Breast epithelium (tissue), 4 donors: ENCODE measurements around the gene OSTN. TPM values are rescaled to one million over a fixed set of nuclear protein-coding genes. Genes with fewer than 3 reads are reported as not detected.

Experiments used
- DNase-seq, 2 donors: peaks; one replicate each; pipeline ENCODE4 v3.0.0-alpha.2; 2019; ENCODE audit warnings: low spot score in 2 of 2
- H3K27ac ChIP-seq, 2 donors: fragments of 200-600 bp; sonication (generic) in 1 of 2; one replicate each; pipeline ENCODE4 v1.5.1; 2016 to 2019; ENCODE audit warnings: mild to moderate bottlenecking in 1 of 2
- H3K27me3 ChIP-seq, 2 donors: fragments of 200-600 bp; sonication (generic) in 1 of 2; one replicate each; pipeline versions ENCODE4 v1.5.1 to v1.6.0; 2017 to 2019; ENCODE audit warnings: control low read depth in 1 of 2, mild to moderate bottlenecking in 1 of 2
- H3K36me3 ChIP-seq: fragments of 200-600 bp; one replicate; pipeline ENCODE4 v1.5.1; 2019
- H3K4me1 ChIP-seq, 2 donors: fragments of 200-600 bp; sonication (generic); one replicate each; pipeline ENCODE4 v1.5.1; 2016 to 2019; ENCODE audit warnings: control low read depth in 1 of 2
- H3K4me3 ChIP-seq, 3 donors: fragments of 200-600 bp; sonication (generic); 1 replicate in 2 of 3; 2 replicates in 1 of 3; pipeline ENCODE4 v1.5.1; 2016 to 2019; ENCODE audit warnings: mild to moderate bottlenecking in 3 of 3, moderate library complexity in 2 of 3
- H3K9me3 ChIP-seq, 2 donors: fragments of 200-600 bp; sonication (generic) in 1 of 2; one replicate each; pipeline ENCODE4 v1.5.1; 2016 to 2019; ENCODE audit warnings: control low read depth in 1 of 2
- POLR2A ChIP-seq: fragments of 450-650 bp; IDR thresholded peaks from one replicate; pipeline ENCODE4 v1.6.1; 2016; ENCODE audit warnings: antibody characterized with exemption, mild to moderate bottlenecking, moderate library complexity
- POLR2AphosphoS5 ChIP-seq, 3 donors: sonication (generic); formaldehyde crosslinking; IDR thresholded peaks; one replicate each; pipeline ENCODE4 v1.6.1; 2017; ENCODE audit warnings: antibody characterized with exemption in 3 of 3
- intact Hi-C: fragments of 100-400 bp; cut with DNase I; formaldehyde crosslinking; loops from one replicate; pipeline ENCODE4 v1.15.1; 2023; ENCODE audit warnings: low total_unique reads
- total RNA-seq, 3 donors: library from RNA; depleted of rRNA; stranded (reverse); fragments of >200 nt; gene quantifications; one replicate each; pipeline ENCODE4 v1.1.0, GENCODE V29; 2016
- TF ChIP-seq, protein P1 (sequence below), 3 donors: fragments of 450-650 bp; IDR thresholded peaks; one replicate each; pipeline ENCODE4 v1.5.1; 2016 to 2017; ENCODE audit warnings: antibody characterized with exemption in 3 of 3, mild to moderate bottlenecking in 3 of 3, moderate library complexity in 3 of 3

Gene OSTN
- total RNA-seq, 3 donors from 2014 or later: 2.5 TPM; not detected in 2

DNA sequence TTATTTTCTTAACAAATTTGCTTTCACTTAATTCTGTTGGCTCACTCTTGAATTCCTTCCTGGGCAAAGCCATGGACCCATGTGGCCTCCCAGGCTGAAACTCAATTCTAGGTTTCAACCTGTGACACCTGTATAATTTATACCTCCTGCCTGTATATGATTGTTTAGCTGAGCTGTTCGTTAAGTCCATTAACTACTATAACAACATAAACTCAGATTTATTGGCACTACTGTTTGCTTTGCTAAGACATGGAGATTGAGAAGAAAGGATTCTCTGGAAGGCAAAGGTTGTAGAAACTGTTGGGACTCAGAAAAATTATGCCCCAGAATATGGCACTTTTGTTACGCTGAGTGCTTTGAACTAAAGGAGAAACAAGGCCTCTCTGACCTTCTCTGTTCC is 103.4 kb downstream of the OSTN start:
- TF ChIP-seq POLR2A (no peak), POLR2AphosphoS5 (IDR thresholded peaks at IDR 0.05) (no peak)
- TF ChIP-seq, protein P1, sequence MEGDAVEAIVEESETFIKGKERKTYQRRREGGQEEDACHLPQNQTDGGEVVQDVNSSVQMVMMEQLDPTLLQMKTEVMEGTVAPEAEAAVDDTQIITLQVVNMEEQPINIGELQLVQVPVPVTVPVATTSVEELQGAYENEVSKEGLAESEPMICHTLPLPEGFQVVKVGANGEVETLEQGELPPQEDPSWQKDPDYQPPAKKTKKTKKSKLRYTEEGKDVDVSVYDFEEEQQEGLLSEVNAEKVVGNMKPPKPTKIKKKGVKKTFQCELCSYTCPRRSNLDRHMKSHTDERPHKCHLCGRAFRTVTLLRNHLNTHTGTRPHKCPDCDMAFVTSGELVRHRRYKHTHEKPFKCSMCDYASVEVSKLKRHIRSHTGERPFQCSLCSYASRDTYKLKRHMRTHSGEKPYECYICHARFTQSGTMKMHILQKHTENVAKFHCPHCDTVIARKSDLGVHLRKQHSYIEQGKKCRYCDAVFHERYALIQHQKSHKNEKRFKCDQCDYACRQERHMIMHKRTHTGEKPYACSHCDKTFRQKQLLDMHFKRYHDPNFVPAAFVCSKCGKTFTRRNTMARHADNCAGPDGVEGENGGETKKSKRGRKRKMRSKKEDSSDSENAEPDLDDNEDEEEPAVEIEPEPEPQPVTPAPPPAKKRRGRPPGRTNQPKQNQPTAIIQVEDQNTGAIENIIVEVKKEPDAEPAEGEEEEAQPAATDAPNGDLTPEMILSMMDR (IDR thresholded peaks at IDR 0.05): no peak
- Histone ChIP-seq H3K27ac (no peak overlapping the region), H3K4me3 (no peak overlapping the region), H3K27me3 (no peaks in the 10 kb centered on the region), H3K4me1 (no peaks in the 10 kb centered on the region), H3K36me3 (no peaks in the 10 kb centered on the region), H3K9me3 (no peaks in the 10 kb centered on the region)
- DNase-seq: no peak
- intact Hi-C loops: no loop called here

DNA sequence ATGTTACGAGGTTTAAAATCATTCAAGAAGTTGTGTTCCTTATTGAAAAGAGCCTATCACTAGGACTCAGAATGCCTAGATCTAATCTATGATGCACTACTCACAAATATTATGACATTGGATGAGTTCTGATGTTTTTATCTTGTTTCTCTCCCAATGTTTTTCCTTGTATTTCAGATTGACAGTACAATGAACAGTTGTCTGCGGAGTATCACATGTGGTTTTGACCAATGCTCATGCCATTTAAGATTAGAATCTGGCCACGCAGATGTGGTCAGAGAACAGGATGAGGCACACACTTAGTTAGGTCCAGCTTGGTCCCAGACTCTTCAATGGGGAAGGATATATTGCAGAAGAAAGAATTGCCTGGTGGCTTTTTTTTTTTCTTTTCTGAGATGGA is 104.6 kb downstream of the OSTN start:
- intact Hi-C loops: no loop called here
- TF ChIP-seq, protein P1 (IDR thresholded peaks at IDR 0.05): no peak
- no peak for TF ChIP-seq POLR2A
- DNase-seq: no peak
- H3K27me3 ChIP-seq: no peaks in the 10 kb centered on the region
- H3K4me3 ChIP-seq: no peak overlapping the region
- H3K27ac ChIP-seq: no peak overlapping the region
- H3K36me3 ChIP-seq: no peaks in the 10 kb centered on the region
- H3K9me3 ChIP-seq: no peaks in the 10 kb centered on the region
- no peaks in the 10 kb centered on the region for H3K4me1 ChIP-seq

DNA sequence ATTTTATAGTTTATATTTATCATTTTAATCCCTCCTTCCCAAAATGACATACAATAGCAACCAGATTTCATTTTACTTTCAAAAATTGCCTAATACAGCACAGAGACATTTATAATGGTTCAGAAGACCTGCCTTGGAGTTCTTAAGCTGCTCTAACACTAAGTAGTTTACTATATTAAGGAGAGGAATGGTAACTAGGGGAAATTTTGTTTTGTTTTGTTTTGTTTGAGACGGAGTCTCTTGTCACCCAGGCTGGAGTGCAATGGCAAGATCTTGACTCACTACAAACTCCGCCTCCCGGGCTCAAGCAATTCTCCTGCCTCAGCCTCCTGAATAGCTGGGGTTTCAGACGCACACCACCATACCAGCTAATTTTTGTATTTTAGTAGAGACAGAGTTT is 107.4 kb downstream of the OSTN start:
- H3K4me1 ChIP-seq: no peaks in the 10 kb centered on the region
- intact Hi-C loops: no loop called here
- H3K9me3 ChIP-seq: no peaks in the 10 kb centered on the region
- H3K36me3 ChIP-seq: no peaks in the 10 kb centered on the region
- TF ChIP-seq, protein P1 (IDR thresholded peaks at IDR 0.05): no peak
- TF ChIP-seq POLR2A (no peak), POLR2AphosphoS5 (IDR thresholded peaks at IDR 0.05) (no peak)
- H3K27me3 ChIP-seq: no peaks in the 10 kb centered on the region
- no peak for DNase-seq
- H3K4me3 ChIP-seq: no peak overlapping the region
- H3K27ac ChIP-seq: no peak overlapping the region

DNA sequence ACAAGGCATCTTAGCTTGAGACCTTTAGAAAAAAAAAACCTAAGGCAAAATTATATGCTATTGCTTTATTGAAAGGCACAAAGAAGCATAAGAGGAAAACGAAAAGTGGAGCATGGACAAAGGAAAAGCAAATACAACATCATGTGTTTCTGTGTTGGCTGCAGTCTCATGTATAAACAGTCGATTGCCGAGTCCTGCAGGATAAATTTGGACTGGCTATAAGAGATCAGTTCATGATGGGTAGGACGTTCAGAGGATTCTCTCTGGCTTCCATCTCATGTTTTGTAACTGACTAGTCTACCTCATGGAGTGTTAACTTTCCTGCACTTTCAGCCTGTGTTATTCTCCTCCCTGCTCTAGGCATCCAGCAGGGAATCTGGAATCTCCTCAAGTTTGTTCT is 108.3 kb downstream of the OSTN start:
- Histone ChIP-seq H3K4me3 (no peak overlapping the region), H3K27me3 (no peaks in the 10 kb centered on the region), H3K36me3 (no peaks in the 10 kb centered on the region), H3K9me3 (no peaks in the 10 kb centered on the region), H3K27ac (no peak overlapping the region), H3K4me1 (no peaks in the 10 kb centered on the region)
- intact Hi-C loops: no loop called here
- TF ChIP-seq, protein P1 (IDR thresholded peaks at IDR 0.05): no peak
- no peak for TF ChIP-seq POLR2AphosphoS5 (IDR thresholded peaks at IDR 0.05)
- no peak for TF ChIP-seq POLR2A
- DNase-seq: no peak

DNA sequence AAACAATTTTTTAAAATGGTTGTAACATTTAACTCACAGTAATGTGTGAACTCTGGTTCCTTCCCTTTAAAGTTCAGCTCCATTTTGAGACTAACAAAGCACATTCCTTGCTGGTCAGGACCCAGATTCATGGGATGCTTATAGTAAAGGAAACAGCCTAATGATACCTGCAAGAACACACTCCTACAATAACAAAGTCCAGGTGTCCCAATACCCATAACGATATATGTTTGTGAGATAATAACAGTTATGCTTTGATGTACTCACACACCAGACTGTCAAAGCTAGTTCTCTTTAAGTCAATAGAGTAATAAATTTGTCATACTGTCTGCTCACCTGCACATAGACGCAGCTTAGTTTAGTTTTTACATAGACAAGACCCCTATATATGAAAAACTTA is 114.3 kb downstream of the OSTN start:
- no peaks in the 10 kb centered on the region for H3K4me1 ChIP-seq
- no peak for TF ChIP-seq POLR2AphosphoS5 (IDR thresholded peaks at IDR 0.05)
- TF ChIP-seq, protein P1 (IDR thresholded peaks at IDR 0.05): no peak
- no peak for TF ChIP-seq POLR2A
- H3K9me3 ChIP-seq: no peaks in the 10 kb centered on the region
- DNase-seq: no peak
- H3K4me3 ChIP-seq: no peak overlapping the region
- intact Hi-C loops: no loop called here
- H3K27ac ChIP-seq: no peak overlapping the region
- no peaks in the 10 kb centered on the region for H3K36me3 ChIP-seq
- H3K27me3 ChIP-seq: no peaks in the 10 kb centered on the region
